Cardiac muscle cell (in vitro differentiated cells and primary cell): Measurements from ENCODE around the gene PAX5. TPM values are rescaled to one million over a fixed set of nuclear protein-coding genes. Genes with fewer than 3 reads are reported as not detected.
"Not testable (repeated sequence)": the region's sequence is repeated elsewhere in the genome, so short reads cannot be mapped to it uniquely, and the experiment has no call there.

Source experiments
- DNase-seq, 2 donors: peaks; one replicate each; pipeline versions ENCODE4 v3.0.0 to v3.0.0-alpha.2; 2010 to 2017; ENCODE audit warnings: low read depth in 1 of 2, low spot score in 1 of 2
- H3K27ac ChIP-seq: fragments of 200-600 bp; sonication (generic); 2 replicates; pipeline ENCODE4 v1.5.1; 2016
- H3K27me3 ChIP-seq: fragments of 200-600 bp; sonication (generic); 2 replicates; pipeline ENCODE4 v1.6.0; 2016; ENCODE audit warnings: control low read depth
- H3K36me3 ChIP-seq: fragments of 200-600 bp; sonication (generic); 2 replicates; pipeline ENCODE4 v1.5.1; 2016; ENCODE audit warnings: control low read depth
- H3K4me1 ChIP-seq: fragments of 200-600 bp; sonication (generic); 2 replicates; pipeline ENCODE4 v1.8.1; 2017; ENCODE audit warnings: low read depth, mild to moderate bottlenecking, mixed run types
- H3K4me3 ChIP-seq: fragments of 200-600 bp; sonication (generic); 2 replicates; pipeline ENCODE4 v1.5.1; 2016; ENCODE audit warnings: mild to moderate bottlenecking
- H3K9me3 ChIP-seq: fragments of 200-600 bp; sonication (generic); 2 replicates; pipeline ENCODE4 v1.5.1; 2017; ENCODE audit warnings: low read depth, mild to moderate bottlenecking, control low read depth
- CTCF ChIP-seq: IDR thresholded peaks from 2 replicates; pipeline ENCODE4 v1.5.1; 2012; ENCODE audit warnings: low read depth, mild to moderate bottlenecking, low read length
- polyA plus RNA-seq: library from polyadenylated mRNA; unstranded; fragments of >200 nt; fragmentation: Nextera tagmentation; extraction: Ambion mirVana; gene quantifications from 2 replicates; pipeline ENCODE4 v1.2.1, GENCODE V29; 2016
- total RNA-seq: library from RNA; depleted of rRNA; stranded (reverse); fragments of >200 nt; gene quantifications from 2 replicates; pipeline ENCODE4 v1.2.3, GENCODE V29; 2016

PAX5 gene
- total and polyA plus RNA-seq, 2 experiments from 2014 or later, result not detected

- Histone ChIP-seq H3K9me3 (no peaks in the 10 kb centered on the region), H3K4me3 (no peak overlapping the region), H3K27ac (no peak overlapping the region), H3K4me1 (no peaks in the 10 kb centered on the region), H3K27me3 (peaks cover 50% of the 10 kb centered on the region), H3K36me3 (no peaks in the 10 kb centered on the region)
- TF ChIP-seq CTCF, result no peak
- DNase-seq, result no peak
These were observed 32.2 kb upstream of the PAX5 start for GRCh38 chr9:37066139-37066725.

GRCh38 chr9:37062336-37062735 lies 28.3 kb upstream of the PAX5 start:
- DNase-seq, result no peak
- TF ChIP-seq CTCF, result no peak
- Histone ChIP-seq H3K27me3 (peaks cover 52% of the 10 kb centered on the region), H3K4me1 (no peaks in the 10 kb centered on the region), H3K9me3 (no peaks in the 10 kb centered on the region), H3K36me3 (no peaks in the 10 kb centered on the region), H3K4me3 (no peak overlapping the region), H3K27ac (no peak overlapping the region)

GRCh38 chr9:37061768-37062167 lies 27.7 kb upstream of the PAX5 start:
- TF ChIP-seq CTCF, result no peak

GRCh38 chr9:37060833-37061232 lies 26.8 kb upstream of the PAX5 start:
- Histone ChIP-seq H3K27ac (no peak overlapping the region), H3K27me3 (peaks cover 52% of the 10 kb centered on the region), H3K36me3 (no peaks in the 10 kb centered on the region), H3K9me3 (no peaks in the 10 kb centered on the region), H3K4me1 (no peaks in the 10 kb centered on the region), H3K4me3 (no peak overlapping the region)
- no peak for DNase-seq
- no peak for TF ChIP-seq CTCF

More at GRCh38 chr9:37061768-37062167, 27.7 kb upstream of the PAX5 start:
- Histone ChIP-seq H3K27ac (no peak overlapping the region), H3K4me1 (no peaks in the 10 kb centered on the region), H3K36me3 (no peaks in the 10 kb centered on the region), H3K27me3 (peaks cover 52% of the 10 kb centered on the region), H3K4me3 (no peak overlapping the region), H3K9me3 (no peaks in the 10 kb centered on the region)
- peak in 1 of 2 donors; percentile 34 for DNase-seq

- DNase-seq, result no peak
- Histone ChIP-seq H3K4me1 (no peaks in the 10 kb centered on the region), H3K9me3 (no peaks in the 10 kb centered on the region), H3K36me3 (no peaks in the 10 kb centered on the region), H3K4me3 (no peak overlapping the region), H3K27me3 (peaks cover 64% of the 10 kb centered on the region), H3K27ac (no peak overlapping the region)
- TF ChIP-seq CTCF, result no peak
These were observed 22.2 kb upstream of the PAX5 start for GRCh38 chr9:37056046-37056920.

DNA sequence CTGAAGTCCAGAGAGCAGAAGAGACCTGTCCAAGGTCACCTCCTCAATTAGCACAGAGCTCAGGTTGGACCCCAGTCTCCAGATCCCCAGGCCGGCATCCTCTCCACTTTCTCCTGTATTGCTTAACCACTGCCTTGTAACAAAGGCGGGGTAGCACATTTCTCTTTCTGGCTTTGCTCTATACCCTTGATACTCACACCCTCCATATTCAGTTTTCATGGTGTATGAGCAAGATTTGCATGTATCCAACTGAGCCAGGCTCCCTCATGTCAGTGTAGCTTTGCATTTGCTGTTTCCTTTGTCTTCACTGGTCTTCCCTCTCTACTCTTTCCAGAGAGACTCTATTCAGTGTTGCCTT lies 20.3 kb upstream of the PAX5 start:
- not testable (repeated sequence) for H3K4me3 ChIP-seq, DNase-seq, H3K9me3 ChIP-seq, H3K27ac ChIP-seq, H3K4me1 ChIP-seq, H3K36me3 ChIP-seq
- peaks cover 82% of the 10 kb centered on the region for H3K27me3 ChIP-seq
